GM12865 (cell line): ENCODE data around the gene RAB26.
"Not testable (repeated sequence)": the region's sequence is repeated elsewhere in the genome, so short reads cannot be mapped to it uniquely, and the experiment has no call there.

Experiments used
- DNase-seq: peaks from one replicate; pipeline ENCODE4 v3.0.0; 2010; ENCODE audit warnings: low read depth
- H3K4me3 ChIP-seq: 2 replicates; pipeline ENCODE4 v1.5.1; 2011; ENCODE audit warnings: mild to moderate bottlenecking, low read depth, low read length, control low read depth
- CTCF ChIP-seq: IDR thresholded peaks from 2 replicates; pipeline ENCODE4 v1.5.1; 2011; ENCODE audit warnings: low read length, control low read depth, low read depth, inconsistent platforms; ENCODE audit not compliant: insufficient read depth; ENCODE audit errors: missing control alignments

Gene RAB26

GRCh38 chr16:2197765-2198164, 49.3 kb downstream of the RAB26 start:
- no peak overlapping the region for H3K4me3 ChIP-seq
- no peak for TF ChIP-seq CTCF
- no peak for DNase-seq

- no peak for DNase-seq
- no peak for TF ChIP-seq CTCF
- H3K4me3 ChIP-seq, result no peak overlapping the region
Measured at GRCh38 chr16:2198283-2198682, 49.9 kb downstream of the RAB26 start.

GRCh38 chr16:2199095-2199494, 50.7 kb downstream of the RAB26 start:
- TF ChIP-seq CTCF, result no peak
- DNase-seq, result no peak
- no peak overlapping the region for H3K4me3 ChIP-seq

- no peak for TF ChIP-seq CTCF
Measured at GRCh38 chr16:2199621-2200139, 51.3 kb downstream of the RAB26 start.

GRCh38 chr16:2200313-2200712, 51.9 kb downstream of the RAB26 start:
- no peak overlapping the region for H3K4me3 ChIP-seq
- DNase-seq, result no peak
- TF ChIP-seq CTCF, result no peak

More at GRCh38 chr16:2199621-2200139, 51.3 kb downstream of the RAB26 start:
- no peak overlapping the region for H3K4me3 ChIP-seq
- no peak for DNase-seq

- DNase-seq, H3K4me3 ChIP-seq: not testable (repeated sequence)
Measured at GRCh38 chr16:2203119-2203688, 54.8 kb downstream of the RAB26 start.
